ENCODE measurements around the gene TMEM44.

DNA sequence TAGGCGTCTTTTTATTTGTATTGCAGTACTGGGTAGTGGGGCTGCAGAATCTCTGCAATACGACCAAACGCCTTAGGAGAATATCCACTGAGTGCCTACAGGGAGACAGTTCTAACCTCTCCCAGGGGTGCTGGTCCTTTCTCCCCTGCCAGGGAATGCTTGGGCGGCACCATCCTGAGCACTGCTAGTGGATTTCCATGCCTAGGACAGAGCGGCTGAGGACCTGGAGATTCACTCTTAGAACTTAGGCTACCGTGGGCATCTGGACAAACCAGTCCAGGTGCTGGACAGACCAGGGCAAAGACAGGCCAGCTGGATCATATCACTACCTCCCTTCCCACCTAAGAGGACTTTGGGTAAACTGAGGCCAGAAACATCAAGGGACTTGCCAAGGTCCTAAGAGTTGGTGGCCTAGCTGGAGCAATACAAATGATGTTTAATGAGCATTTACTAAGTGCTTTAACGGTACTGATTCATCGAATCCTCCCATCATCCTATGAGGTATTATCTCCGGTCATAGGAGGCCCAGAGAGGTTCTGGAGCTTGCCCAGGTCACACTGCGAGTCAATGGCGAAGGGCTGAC lies 902 bp downstream of the TMEM44 start:
- TF ChIP-seq CSDC2 (CRISPR knock-in tag; IDR thresholded peaks at IDR 0.05) (no peak), ARNTL (CRISPR knock-in tag; IDR thresholded peaks at IDR 0.05; ENCODE audit: borderline replicate concordance, low read depth) (no peak), PPARA (CRISPR knock-in tag; IDR thresholded peaks at IDR 0.05; ENCODE audit: borderline replicate concordance) (no peak), ZFP30 (CRISPR knock-in tag; IDR thresholded peaks at IDR 0.05) (no peak)
- TF ChIP-seq, protein P1, sequence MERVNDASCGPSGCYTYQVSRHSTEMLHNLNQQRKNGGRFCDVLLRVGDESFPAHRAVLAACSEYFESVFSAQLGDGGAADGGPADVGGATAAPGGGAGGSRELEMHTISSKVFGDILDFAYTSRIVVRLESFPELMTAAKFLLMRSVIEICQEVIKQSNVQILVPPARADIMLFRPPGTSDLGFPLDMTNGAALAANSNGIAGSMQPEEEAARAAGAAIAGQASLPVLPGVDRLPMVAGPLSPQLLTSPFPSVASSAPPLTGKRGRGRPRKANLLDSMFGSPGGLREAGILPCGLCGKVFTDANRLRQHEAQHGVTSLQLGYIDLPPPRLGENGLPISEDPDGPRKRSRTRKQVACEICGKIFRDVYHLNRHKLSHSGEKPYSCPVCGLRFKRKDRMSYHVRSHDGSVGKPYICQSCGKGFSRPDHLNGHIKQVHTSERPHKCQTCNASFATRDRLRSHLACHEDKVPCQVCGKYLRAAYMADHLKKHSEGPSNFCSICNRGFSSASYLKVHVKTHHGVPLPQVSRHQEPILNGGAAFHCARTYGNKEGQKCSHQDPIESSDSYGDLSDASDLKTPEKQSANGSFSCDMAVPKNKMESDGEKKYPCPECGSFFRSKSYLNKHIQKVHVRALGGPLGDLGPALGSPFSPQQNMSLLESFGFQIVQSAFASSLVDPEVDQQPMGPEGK (CRISPR knock-in tag; IDR thresholded peaks at IDR 0.05; ENCODE audit: borderline replicate concordance), result no peak
- TF ChIP-seq, protein P2, sequence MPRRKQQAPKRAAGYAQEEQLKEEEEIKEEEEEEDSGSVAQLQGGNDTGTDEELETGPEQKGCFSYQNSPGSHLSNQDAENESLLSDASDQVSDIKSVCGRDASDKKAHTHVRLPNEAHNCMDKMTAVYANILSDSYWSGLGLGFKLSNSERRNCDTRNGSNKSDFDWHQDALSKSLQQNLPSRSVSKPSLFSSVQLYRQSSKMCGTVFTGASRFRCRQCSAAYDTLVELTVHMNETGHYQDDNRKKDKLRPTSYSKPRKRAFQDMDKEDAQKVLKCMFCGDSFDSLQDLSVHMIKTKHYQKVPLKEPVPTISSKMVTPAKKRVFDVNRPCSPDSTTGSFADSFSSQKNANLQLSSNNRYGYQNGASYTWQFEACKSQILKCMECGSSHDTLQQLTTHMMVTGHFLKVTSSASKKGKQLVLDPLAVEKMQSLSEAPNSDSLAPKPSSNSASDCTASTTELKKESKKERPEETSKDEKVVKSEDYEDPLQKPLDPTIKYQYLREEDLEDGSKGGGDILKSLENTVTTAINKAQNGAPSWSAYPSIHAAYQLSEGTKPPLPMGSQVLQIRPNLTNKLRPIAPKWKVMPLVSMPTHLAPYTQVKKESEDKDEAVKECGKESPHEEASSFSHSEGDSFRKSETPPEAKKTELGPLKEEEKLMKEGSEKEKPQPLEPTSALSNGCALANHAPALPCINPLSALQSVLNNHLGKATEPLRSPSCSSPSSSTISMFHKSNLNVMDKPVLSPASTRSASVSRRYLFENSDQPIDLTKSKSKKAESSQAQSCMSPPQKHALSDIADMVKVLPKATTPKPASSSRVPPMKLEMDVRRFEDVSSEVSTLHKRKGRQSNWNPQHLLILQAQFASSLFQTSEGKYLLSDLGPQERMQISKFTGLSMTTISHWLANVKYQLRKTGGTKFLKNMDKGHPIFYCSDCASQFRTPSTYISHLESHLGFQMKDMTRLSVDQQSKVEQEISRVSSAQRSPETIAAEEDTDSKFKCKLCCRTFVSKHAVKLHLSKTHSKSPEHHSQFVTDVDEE (CRISPR knock-in tag; IDR thresholded peaks at IDR 0.05), result no peak
- TF ChIP-seq, protein P3, sequence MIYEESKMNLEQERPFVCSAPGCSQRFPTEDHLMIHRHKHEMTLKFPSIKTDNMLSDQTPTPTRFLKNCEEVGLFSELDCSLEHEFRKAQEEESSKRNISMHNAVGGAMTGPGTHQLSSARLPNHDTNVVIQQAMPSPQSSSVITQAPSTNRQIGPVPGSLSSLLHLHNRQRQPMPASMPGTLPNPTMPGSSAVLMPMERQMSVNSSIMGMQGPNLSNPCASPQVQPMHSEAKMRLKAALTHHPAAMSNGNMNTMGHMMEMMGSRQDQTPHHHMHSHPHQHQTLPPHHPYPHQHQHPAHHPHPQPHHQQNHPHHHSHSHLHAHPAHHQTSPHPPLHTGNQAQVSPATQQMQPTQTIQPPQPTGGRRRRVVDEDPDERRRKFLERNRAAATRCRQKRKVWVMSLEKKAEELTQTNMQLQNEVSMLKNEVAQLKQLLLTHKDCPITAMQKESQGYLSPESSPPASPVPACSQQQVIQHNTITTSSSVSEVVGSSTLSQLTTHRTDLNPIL (CRISPR knock-in tag; IDR thresholded peaks at IDR 0.05; ENCODE audit: low read depth), result no peak
- TF ChIP-seq, protein P4, sequence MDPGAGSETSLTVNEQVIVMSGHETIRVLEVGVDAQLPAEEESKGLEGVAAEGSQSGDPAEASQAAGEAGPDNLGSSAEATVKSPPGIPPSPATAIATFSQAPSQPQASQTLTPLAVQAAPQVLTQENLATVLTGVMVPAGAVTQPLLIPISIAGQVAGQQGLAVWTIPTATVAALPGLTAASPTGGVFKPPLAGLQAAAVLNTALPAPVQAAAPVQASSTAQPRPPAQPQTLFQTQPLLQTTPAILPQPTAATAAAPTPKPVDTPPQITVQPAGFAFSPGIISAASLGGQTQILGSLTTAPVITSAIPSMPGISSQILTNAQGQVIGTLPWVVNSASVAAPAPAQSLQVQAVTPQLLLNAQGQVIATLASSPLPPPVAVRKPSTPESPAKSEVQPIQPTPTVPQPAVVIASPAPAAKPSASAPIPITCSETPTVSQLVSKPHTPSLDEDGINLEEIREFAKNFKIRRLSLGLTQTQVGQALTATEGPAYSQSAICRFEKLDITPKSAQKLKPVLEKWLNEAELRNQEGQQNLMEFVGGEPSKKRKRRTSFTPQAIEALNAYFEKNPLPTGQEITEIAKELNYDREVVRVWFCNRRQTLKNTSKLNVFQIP (CRISPR knock-in tag; IDR thresholded peaks at IDR 0.05; ENCODE audit: borderline replicate concordance, low read depth), result no peak

All from SK-N-SH treated with all-trans-retinoic acid at 6 μM for 48 hours (cell line).